Measurements from ENCODE around the gene PITPNM1.

DNA sequence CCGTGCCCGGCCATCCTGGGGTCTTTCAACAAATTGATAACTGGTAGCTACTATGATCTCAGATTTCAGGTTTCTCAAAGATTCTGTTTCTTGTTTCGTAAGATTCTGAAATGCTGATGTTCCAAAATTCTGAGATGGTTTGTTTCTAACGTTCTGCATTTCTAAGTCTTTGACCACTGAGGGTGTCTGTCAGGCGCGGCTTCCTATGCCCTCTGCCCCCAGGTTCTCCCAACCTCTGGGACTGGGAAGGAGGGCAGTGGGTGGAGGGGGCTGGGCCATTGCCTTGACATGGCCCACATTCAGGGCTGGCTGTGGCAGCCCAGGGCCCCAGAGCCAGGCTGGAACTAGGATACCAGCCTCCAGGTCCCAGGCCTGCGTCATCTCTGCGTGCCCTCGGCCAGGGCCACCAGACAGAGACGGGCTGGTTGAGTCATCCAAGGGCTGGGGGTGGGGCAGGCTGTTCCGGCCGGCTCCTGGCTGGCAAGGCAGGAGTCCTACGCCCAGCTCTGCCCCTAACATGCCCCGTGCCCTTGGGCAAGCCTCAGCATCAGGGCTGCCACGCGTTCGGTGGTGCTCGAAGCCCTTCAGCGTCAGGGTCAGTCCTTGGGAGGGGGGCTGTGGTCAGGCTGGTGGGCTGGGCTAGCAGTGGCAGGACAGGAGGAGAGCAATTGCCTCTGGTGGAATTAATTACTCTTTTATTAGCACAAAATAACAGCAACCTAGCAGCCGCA is 41.3 kb downstream of the PITPNM1 start:
- TF ChIP-seq, protein P1, sequence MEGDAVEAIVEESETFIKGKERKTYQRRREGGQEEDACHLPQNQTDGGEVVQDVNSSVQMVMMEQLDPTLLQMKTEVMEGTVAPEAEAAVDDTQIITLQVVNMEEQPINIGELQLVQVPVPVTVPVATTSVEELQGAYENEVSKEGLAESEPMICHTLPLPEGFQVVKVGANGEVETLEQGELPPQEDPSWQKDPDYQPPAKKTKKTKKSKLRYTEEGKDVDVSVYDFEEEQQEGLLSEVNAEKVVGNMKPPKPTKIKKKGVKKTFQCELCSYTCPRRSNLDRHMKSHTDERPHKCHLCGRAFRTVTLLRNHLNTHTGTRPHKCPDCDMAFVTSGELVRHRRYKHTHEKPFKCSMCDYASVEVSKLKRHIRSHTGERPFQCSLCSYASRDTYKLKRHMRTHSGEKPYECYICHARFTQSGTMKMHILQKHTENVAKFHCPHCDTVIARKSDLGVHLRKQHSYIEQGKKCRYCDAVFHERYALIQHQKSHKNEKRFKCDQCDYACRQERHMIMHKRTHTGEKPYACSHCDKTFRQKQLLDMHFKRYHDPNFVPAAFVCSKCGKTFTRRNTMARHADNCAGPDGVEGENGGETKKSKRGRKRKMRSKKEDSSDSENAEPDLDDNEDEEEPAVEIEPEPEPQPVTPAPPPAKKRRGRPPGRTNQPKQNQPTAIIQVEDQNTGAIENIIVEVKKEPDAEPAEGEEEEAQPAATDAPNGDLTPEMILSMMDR (IDR thresholded peaks at IDR 0.05 in 4 of 5, conservative IDR thresholded peaks at IDR 0.05 in 1 of 5), result no peak
- no peak for TF ChIP-seq POLR2A (IDR thresholded peaks at IDR 0.05)
